Prostate gland (tissue), 2 donors: ENCODE data around the gene ALS2CL. TPM values are rescaled to one million over a fixed set of nuclear protein-coding genes. Genes with fewer than 3 reads are reported as not detected.

Experiments
- DNase-seq: peaks from one replicate; pipeline ENCODE4 v3.0.0-alpha.2; 2019; ENCODE audit warnings: low spot score
- H3K27ac ChIP-seq, 2 donors: fragments of 200-600 bp; sonication (generic); 2 replicates each; pipeline ENCODE4 v1.5.1; 2017 to 2019
- H3K27me3 ChIP-seq: fragments of 200-600 bp; sonication (generic); replicated peaks from 2 replicates; pipeline ENCODE4 v1.5.1; 2019; ENCODE audit not compliant: insufficient read depth
- H3K36me3 ChIP-seq, 2 donors: fragments of 200-600 bp; sonication (generic); 1 replicate in 1 of 2; 2 replicates in 1 of 2; pipeline versions ENCODE4 v1.5.1 to v1.8.1; 2017 to 2019
- H3K4me1 ChIP-seq: fragments of 200-600 bp; sonication (generic); replicated peaks from 2 replicates; pipeline ENCODE4 v1.5.1; 2019
- H3K4me3 ChIP-seq, 2 donors: fragments of 200-600 bp; sonication (generic); 2 replicates each; pipeline ENCODE4 v1.5.1; 2017 to 2019
- H3K9me3 ChIP-seq: fragments of 200-600 bp; sonication (generic); 2 replicates; pipeline ENCODE4 v1.5.1; 2017
- CTCF ChIP-seq, 4 experiments: fragments of 200-600 bp in 2 of 4; fragments of 450-650 bp in 2 of 4; sonication (generic) in 2 of 4; IDR thresholded peaks; 1 replicate in 3 of 4; 2 replicates in 1 of 4; pipeline ENCODE4 v1.5.1; 2016 to 2019; ENCODE audit warnings: antibody characterized with exemption in 4 of 4, mild to moderate bottlenecking in 2 of 4, moderate library complexity in 2 of 4
- POLR2A ChIP-seq: fragments of 450-650 bp; IDR thresholded peaks from one replicate; pipeline ENCODE4 v1.6.1; 2016; ENCODE audit warnings: antibody characterized with exemption, mild to moderate bottlenecking
- POLR2AphosphoS5 ChIP-seq: sonication (generic); formaldehyde crosslinking; IDR thresholded peaks from one replicate; pipeline ENCODE4 v1.6.1; 2017; ENCODE audit warnings: antibody characterized with exemption
- WGBS: methylation state at CpG from one replicate; pipeline ENCODE4 v1.1.5; 2018; 5-methylcytosine and 5-hydroxymethylcytosine counted together
- intact Hi-C: fragments of 100-400 bp; cut with DNase I; formaldehyde crosslinking; loops from one replicate; pipeline ENCODE4 v1.14.2; 2022
- total RNA-seq, 2 donors: library from RNA; depleted of rRNA; stranded (reverse); fragments of >200 nt; gene quantifications; one replicate each; pipeline ENCODE4 v1.1.0, GENCODE V29; 2016

The ALS2CL gene
- total RNA-seq, 2 donors from 2014 or later = 8.1 to 18.9 TPM

- Histone ChIP-seq H3K27ac (no peak overlapping the region), H3K4me3 (no peak overlapping the region), H3K36me3 (no peaks in the 10 kb centered on the region), H3K4me1 (no peaks in the 10 kb centered on the region), H3K9me3 (no peaks in the 10 kb centered on the region), H3K27me3 (no peaks in the 10 kb centered on the region)
- TF ChIP-seq CTCF (IDR thresholded peaks at IDR 0.05) = no peak
- no peak for TF ChIP-seq POLR2AphosphoS5
- no peak for TF ChIP-seq POLR2A
- DNase-seq = no peak
- intact Hi-C loops = no loop called here
- WGBS = 87% methylated on average over 10 of the region's 10 CpGs
These were observed 21.4 kb upstream of the ALS2CL start for GRCh38 chr3:46714728-46715506.

GRCh38 chr3:46713898-46714552 lies 20.5 kb upstream of the ALS2CL start:
- Histone ChIP-seq H3K27ac (no peak overlapping the region), H3K27me3 (no peaks in the 10 kb centered on the region), H3K9me3 (no peaks in the 10 kb centered on the region), H3K4me3 (no peak overlapping the region), H3K4me1 (no peaks in the 10 kb centered on the region), H3K36me3 (no peaks in the 10 kb centered on the region)
- intact Hi-C loops = no loop called here
- TF ChIP-seq POLR2A (no peak), CTCF (IDR thresholded peaks at IDR 0.05) (no peak), POLR2AphosphoS5 (no peak)
- 92% methylated on average over 22 of the region's 22 CpGs for WGBS
- DNase-seq = no peak

- Histone ChIP-seq H3K4me3 (no peak overlapping the region), H3K9me3 (no peaks in the 10 kb centered on the region), H3K27ac (no peak overlapping the region), H3K36me3 (no peaks in the 10 kb centered on the region), H3K27me3 (no peaks in the 10 kb centered on the region), H3K4me1 (no peaks in the 10 kb centered on the region)
- TF ChIP-seq CTCF (IDR thresholded peaks at IDR 0.05) (no peak), POLR2AphosphoS5 (no peak), POLR2A (no peak)
- intact Hi-C loops = no loop called here
- WGBS = 85% methylated on average over 13 of the region's 14 CpGs
- no peak for DNase-seq
These were observed 19.8 kb upstream of the ALS2CL start for GRCh38 chr3:46713050-46713897.

- H3K27me3 ChIP-seq = no peaks in the 10 kb centered on the region
- no peaks in the 10 kb centered on the region for H3K36me3 ChIP-seq
- no peaks in the 10 kb centered on the region for H3K4me1 ChIP-seq
- no peak overlapping the region for H3K27ac ChIP-seq
- TF ChIP-seq CTCF (IDR thresholded peaks at IDR 0.05) = no peak
- TF ChIP-seq POLR2A = no peak
- no peak for TF ChIP-seq POLR2AphosphoS5
- H3K4me3 ChIP-seq = no peak overlapping the region
- no peak for DNase-seq
- 86% methylated on average over 13 of the region's 13 CpGs for WGBS
- H3K9me3 ChIP-seq = no peaks in the 10 kb centered on the region
- intact Hi-C loops = no loop called here
These were observed 18.9 kb upstream of the ALS2CL start for GRCh38 chr3:46712191-46713049.
